Esophagus squamous epithelium (tissue), 4 donors: ENCODE data around the gene OXER1.

Source experiments
- CTCF ChIP-seq, 6 experiments: fragments of 450-650 bp in 4 of 6; fragments of 200-600 bp in 2 of 6; sonication (generic) in 2 of 6; IDR thresholded peaks; one replicate each; pipeline ENCODE4 v1.5.1; 2016 to 2019; ENCODE audit warnings: antibody characterized with exemption in 6 of 6, mild to moderate bottlenecking in 4 of 6, moderate library complexity in 4 of 6
- POLR2A ChIP-seq, 4 donors: fragments of 450-650 bp; IDR thresholded peaks; one replicate each; pipeline ENCODE4 v1.6.1; 2017; ENCODE audit warnings: antibody characterized with exemption in 4 of 4, mild to moderate bottlenecking in 4 of 4, moderate library complexity in 3 of 4

- TF ChIP-seq POLR2A (IDR thresholded peaks at IDR 0.05) (no peak), CTCF (IDR thresholded peaks at IDR 0.05) (no peak)
These were observed 4.8 kb upstream of the OXER1 start for GRCh38 chr2:42768706-42769256.
